MG63 (cell line): ENCODE measurements around the gene EPN2. TPM values are rescaled to one million over a fixed set of nuclear protein-coding genes. Genes with fewer than 3 reads are reported as not detected.

Source experiments
- DNase-seq: peaks from one replicate; pipeline ENCODE4 v3.0.0-alpha.2; 2020
- H3K27me3 ChIP-seq: fragments of 250-450 bp; sonication (Bioruptor Pico); 2 replicates; pipeline ENCODE4 v1.5.1; 2020; ENCODE audit warnings: mild to moderate bottlenecking, moderate library complexity
- H3K36me3 ChIP-seq: fragments of 250-450 bp; sonication (Bioruptor Pico); 2 replicates; pipeline ENCODE4 v1.5.1; 2020; ENCODE audit warnings: mild to moderate bottlenecking, moderate library complexity
- H3K4me3 ChIP-seq: fragments of 250-450 bp; sonication (Bioruptor Pico); 2 replicates; pipeline ENCODE4 v1.5.1; 2020; ENCODE audit warnings: mild to moderate bottlenecking, moderate library complexity
- H3K9me3 ChIP-seq: fragments of 250-450 bp; sonication (Bioruptor Pico); 2 replicates; pipeline ENCODE4 v1.5.1; 2020; ENCODE audit warnings: mild to moderate bottlenecking, moderate library complexity
- total RNA-seq: library from RNA; depleted of rRNA; stranded (reverse); fragments of >200 nt; shearing (Covaris generic); gene quantifications from 2 replicates; pipeline ENCODE4 v1.2.3, GENCODE V29; 2014; ENCODE audit warnings: low replicate concordance

Gene EPN2
- total RNA-seq, 1 experiment from 2014 or later, result 16.4 TPM

DNA sequence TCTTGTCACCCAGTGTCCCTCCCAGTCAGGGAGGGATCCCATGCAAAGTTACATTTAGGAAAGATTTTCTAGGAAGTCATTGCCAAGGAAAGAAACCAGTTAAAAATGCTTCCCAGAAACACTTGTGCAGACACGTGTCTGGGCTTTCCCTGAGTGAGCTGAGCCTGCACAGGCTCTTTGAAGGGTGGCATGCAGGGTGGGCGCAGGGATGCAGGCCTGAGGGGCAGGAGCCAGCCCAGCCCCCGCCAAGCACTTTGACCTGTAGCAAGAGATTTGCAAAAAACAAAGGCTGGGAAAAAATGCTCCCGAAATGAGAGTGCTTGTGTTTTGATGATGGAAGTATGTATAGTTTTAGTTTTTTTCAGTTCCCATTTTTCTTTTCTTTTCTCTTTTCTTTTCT is 73.0 kb downstream of the EPN2 start:
- no peaks in the 10 kb centered on the region for H3K9me3 ChIP-seq
- H3K4me3 ChIP-seq, result no peak overlapping the region
- H3K36me3 ChIP-seq, result peaks cover 6% of the 10 kb centered on the region
- no peaks in the 10 kb centered on the region for H3K27me3 ChIP-seq
- DNase-seq, result no peak

- DNase-seq, result no peak
- peaks cover 9% of the 10 kb centered on the region for H3K36me3 ChIP-seq
- no peak overlapping the region for H3K4me3 ChIP-seq
- H3K9me3 ChIP-seq, result no peaks in the 10 kb centered on the region
- H3K27me3 ChIP-seq, result no peaks in the 10 kb centered on the region
Measured at GRCh38 chr17:19311016-19311415, 73.8 kb downstream of the EPN2 start.

GRCh38 chr17:19311421-19312215 is 74.5 kb downstream of the EPN2 start:
- H3K4me3 ChIP-seq, result no peak overlapping the region
- H3K27me3 ChIP-seq, result no peaks in the 10 kb centered on the region
- DNase-seq, result no peak
- H3K9me3 ChIP-seq, result no peaks in the 10 kb centered on the region
- H3K36me3 ChIP-seq, result peaks cover 9% of the 10 kb centered on the region

GRCh38 chr17:19312406-19312805 is 75.2 kb downstream of the EPN2 start:
- Histone ChIP-seq H3K9me3 (no peaks in the 10 kb centered on the region), H3K36me3 (peaks cover 9% of the 10 kb centered on the region), H3K27me3 (no peaks in the 10 kb centered on the region), H3K4me3 (no peak overlapping the region)
- no peak for DNase-seq

- Histone ChIP-seq H3K36me3 (peaks cover 9% of the 10 kb centered on the region), H3K4me3 (no peak overlapping the region), H3K27me3 (no peaks in the 10 kb centered on the region), H3K9me3 (no peaks in the 10 kb centered on the region)
- DNase-seq, result no peak
Measured at GRCh38 chr17:19313066-19313745, 76.0 kb downstream of the EPN2 start.

GRCh38 chr17:19313746-19314651 is 76.8 kb downstream of the EPN2 start:
- Histone ChIP-seq H3K27me3 (no peaks in the 10 kb centered on the region), H3K9me3 (no peaks in the 10 kb centered on the region), H3K4me3 (no peak overlapping the region), H3K36me3 (peaks cover 9% of the 10 kb centered on the region)
- no peak for DNase-seq

DNA sequence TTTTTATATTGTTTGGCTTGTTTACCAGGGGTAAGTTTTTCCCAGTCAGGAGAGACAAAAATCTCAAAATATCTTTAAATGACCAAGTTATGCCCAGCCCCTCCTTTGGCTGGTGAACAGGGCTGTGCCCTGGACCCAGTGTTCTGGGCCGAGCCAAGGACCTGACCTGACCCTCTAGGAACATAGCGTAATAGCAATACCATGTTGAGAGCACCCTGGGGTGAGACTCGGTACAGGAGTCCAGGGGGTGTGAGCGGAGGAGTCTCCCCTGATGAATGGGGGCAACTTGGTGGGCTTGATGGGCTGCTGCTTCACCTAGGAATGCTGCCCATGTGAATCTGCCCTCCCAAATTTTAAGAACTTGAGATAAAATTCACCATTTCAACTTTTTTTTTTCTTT is 77.9 kb downstream of the EPN2 start:
- no peaks in the 10 kb centered on the region for H3K9me3 ChIP-seq

DNA sequence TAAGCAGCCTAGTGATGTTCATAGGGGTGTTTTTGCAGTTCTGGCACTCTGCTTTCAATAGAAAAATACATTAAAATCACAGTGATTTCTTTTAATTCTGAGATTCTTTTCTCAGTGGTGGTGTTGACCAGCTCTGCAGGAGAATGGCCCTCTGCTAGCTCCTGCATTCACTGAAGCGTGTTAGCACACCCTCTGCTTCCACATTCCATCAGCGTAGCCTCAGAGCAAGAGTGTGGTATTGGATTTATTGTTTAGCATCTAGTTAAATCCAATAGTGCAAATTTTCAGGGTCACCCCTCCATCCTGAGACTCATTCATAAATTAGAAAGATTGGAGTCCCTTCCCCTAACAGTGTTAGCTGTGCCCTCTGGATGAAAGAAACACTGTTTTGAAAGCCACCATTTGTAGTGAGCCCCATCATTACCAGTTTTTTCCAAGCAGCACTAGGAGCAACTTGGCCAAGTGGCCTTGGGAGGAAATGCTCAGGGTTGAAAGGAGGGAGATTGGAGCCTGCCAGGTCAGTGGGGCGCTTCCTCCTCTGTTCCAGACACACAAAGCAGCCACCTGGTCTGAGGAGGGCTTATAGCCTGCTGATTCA is 79.7 kb downstream of the EPN2 start:
- Histone ChIP-seq H3K27me3 (no peaks in the 10 kb centered on the region), H3K9me3 (no peaks in the 10 kb centered on the region), H3K36me3 (peaks cover 6% of the 10 kb centered on the region), H3K4me3 (no peak overlapping the region)
- DNase-seq, result no peak

More for the DNA sequence above, 77.9 kb downstream of the EPN2 start:
- H3K27me3 ChIP-seq, result no peaks in the 10 kb centered on the region
- peaks cover 9% of the 10 kb centered on the region for H3K36me3 ChIP-seq
- no peak for DNase-seq
- no peak overlapping the region for H3K4me3 ChIP-seq

- no peaks in the 10 kb centered on the region for H3K27me3 ChIP-seq
- H3K9me3 ChIP-seq, result no peaks in the 10 kb centered on the region
- no peak for DNase-seq
- peaks cover 3% of the 10 kb centered on the region; the same call in 1 of the 2 replicates for H3K36me3 ChIP-seq
- no peak overlapping the region for H3K4me3 ChIP-seq
Measured at GRCh38 chr17:19317359-19318095, 80.4 kb downstream of the EPN2 start.

GRCh38 chr17:19318611-19319010 is 81.4 kb downstream of the EPN2 start:
- Histone ChIP-seq H3K9me3 (no peaks in the 10 kb centered on the region), H3K27me3 (no peaks in the 10 kb centered on the region), H3K4me3 (no peak overlapping the region), H3K36me3 (peaks cover 3% of the 10 kb centered on the region)
- DNase-seq, result no peak

DNA sequence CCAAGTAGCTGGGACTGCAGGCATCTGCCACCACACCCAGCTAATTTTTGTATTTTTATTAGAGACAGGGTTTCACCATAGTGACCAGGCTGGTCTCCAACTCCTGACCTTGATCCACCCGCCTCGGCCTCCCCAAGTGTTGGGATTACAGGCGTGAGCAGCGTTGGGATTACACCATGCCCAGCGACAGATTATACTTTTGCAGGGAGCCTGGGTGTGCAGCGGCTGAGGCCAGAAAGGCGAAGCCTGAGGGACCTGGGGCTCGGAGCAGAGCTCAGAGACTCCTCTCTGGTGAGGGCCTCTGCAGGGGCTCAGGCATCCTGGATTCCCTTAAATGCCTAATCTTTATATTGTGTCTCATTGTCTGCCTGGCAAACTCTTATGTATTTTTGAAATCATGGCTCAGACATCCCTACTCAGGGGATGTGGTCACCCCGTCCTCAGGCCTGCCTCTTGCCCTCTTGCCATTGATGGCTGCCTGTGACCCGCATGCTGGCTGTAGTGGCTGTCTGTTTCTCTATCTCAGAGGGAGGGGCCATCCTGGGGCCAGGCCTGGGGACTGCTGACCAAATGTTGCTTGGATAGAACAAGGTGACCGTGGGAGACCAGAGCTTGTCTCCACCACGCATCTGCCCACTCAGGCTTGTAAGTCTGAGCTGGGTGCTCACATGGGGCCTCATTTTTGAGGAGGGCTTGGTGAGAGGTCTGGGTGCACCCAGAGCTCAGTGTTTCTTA is 82.8 kb downstream of the EPN2 start:
- Histone ChIP-seq H3K27me3 (no peaks in the 10 kb centered on the region), H3K4me3 (no peak overlapping the region), H3K36me3 (peaks cover 13% of the 10 kb centered on the region), H3K9me3 (no peaks in the 10 kb centered on the region; the same call in 1 of the 2 replicates)
- DNase-seq, result no peak

DNA sequence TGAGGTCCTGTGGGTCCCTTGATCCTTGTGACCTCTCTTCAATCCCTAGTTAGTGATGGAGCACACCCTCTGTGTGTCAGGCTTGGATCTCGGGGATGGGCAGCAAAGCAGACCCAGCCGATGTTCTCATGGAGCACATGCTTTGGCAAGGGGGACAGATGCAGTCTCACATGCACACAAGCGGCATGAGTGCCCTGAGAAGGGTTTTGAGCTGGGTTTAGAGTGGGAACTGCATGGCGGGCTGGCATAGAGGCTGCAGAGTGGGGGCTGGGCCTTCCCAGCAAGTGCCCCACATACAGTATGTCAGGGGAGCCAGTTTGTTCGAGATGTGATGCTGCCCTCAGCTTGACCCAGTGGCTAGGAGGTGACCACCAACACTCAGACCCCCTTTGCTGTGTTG is 83.7 kb downstream of the EPN2 start:
- Histone ChIP-seq H3K36me3 (peaks cover 18% of the 10 kb centered on the region), H3K27me3 (no peaks in the 10 kb centered on the region), H3K4me3 (no peak overlapping the region), H3K9me3 (no peaks in the 10 kb centered on the region; the same call in 1 of the 2 replicates)
- DNase-seq, result no peak

- Histone ChIP-seq H3K4me3 (no peak overlapping the region), H3K36me3 (peaks cover 16% of the 10 kb centered on the region), H3K9me3 (no peaks in the 10 kb centered on the region; the same call in 1 of the 2 replicates), H3K27me3 (no peaks in the 10 kb centered on the region)
- no peak for DNase-seq
Measured at GRCh38 chr17:19321481-19322128, 84.4 kb downstream of the EPN2 start.

DNA sequence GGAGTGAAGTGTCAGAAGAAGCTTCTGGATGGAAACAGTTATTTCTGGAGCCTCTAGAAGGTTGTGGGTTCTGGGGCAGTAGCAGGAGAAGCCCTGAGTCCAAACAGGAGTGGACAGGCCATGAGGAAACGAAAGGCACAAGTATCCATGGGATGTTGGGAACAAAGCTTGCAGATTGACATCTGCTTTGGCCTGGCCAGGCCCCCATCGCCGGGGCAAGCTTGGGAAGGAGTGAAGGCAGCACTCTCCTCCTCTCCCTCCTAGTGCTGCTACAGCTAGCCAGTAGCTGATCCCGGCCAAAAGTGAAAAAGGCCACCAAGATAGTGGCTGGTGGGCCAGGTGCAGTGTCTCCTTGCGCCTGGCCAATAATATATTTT is 85.0 kb downstream of the EPN2 start:
- no peak for DNase-seq
- Histone ChIP-seq H3K4me3 (no peak overlapping the region), H3K9me3 (no peaks in the 10 kb centered on the region; the same call in 1 of the 2 replicates), H3K36me3 (peaks cover 16% of the 10 kb centered on the region), H3K27me3 (no peaks in the 10 kb centered on the region)

DNA sequence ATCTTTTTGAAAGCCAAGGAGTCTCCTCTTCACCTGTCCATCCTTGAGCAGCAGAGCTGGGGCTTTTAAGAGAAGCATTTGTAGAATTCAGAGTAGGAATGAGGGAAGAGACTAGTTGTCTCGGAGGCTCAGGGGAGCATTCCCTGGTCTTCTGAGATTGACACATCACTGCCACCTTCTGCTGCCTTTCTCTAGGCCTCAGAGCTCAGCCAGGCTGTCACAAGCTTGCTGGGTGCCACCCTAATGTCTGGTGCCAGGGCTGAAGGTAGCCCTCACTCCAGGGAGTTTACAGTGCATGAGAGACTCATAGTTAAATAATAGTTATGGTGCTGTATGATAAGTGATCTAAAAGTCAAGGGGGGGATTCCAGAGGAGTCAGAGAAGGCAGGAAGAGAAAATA is 85.7 kb downstream of the EPN2 start:
- DNase-seq, result no peak
- Histone ChIP-seq H3K4me3 (no peak overlapping the region), H3K9me3 (no peaks in the 10 kb centered on the region; the same call in 1 of the 2 replicates), H3K27me3 (no peaks in the 10 kb centered on the region), H3K36me3 (peaks cover 16% of the 10 kb centered on the region)
